GM18505 (cell line): Measurements from ENCODE around the gene KRTAP5-4.

Experiments used
- ATAC-seq: cut with Tn5 transposase; IDR thresholded peaks from one replicate; pipeline ENCODE4 v1.9.1; 2021; ENCODE audit not compliant: unreplicated experiment
- POLR2A ChIP-seq: IDR thresholded peaks from 4 replicates; pipeline ENCODE4 v1.6.1; 2011; ENCODE audit warnings: borderline replicate concordance; ENCODE audit not compliant: insufficient read depth, insufficient read length; ENCODE audit errors: extremely low read depth

Gene KRTAP5-4

DNA sequence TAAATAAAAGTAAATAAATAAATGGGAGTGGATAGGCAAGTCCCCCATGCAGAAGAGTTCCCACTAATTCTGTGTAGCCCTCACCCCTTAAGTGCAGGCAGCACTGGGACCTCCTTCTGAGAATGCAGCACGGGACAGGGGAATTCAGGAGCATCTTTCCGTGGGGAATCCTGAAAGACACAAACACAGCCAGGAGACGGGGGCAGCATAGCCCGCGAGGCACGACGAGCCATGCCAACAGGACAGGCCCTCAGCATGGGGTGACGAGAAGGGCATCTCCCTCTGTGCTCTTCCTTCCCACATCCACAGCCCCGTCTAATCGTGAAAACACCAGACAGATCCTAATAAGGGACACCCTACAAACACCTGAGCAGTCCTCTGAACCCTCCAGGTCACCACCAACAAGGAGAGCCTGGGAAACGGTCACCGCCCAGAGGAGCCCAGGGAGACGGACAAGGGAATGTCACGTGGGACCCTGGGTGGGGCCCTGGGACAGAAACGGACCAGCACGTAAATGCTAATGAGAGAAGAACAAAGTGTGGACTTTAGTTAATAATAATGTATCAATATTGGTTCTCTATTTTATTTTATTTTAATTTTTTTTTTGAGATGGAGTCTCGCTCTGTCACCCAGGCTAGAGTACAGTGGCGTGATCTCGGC lies 14.5 kb upstream of the KRTAP5-4 start:
- TF ChIP-seq POLR2A, result no peak
- no peak for ATAC-seq

DNA sequence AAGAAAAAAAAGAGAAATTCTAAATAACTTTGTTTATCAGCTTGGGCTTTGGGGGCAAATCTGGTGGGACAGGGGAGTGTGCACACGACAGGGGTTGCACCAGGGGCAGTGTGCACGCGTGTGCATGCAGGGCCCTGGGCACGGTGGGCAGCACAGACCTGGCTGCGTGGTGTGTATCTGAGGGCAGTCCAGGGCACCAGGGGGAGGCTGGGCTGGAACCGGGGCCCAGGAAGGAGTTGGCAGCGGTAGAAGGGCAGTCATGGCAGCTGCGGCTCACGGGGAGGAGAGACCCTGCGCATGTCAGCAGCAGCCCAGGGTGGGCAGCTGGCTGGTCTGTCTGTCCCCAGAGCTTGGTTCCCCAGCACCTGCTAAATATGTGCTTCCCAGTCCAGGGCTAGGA lies 11.9 kb upstream of the KRTAP5-4 start:
- TF ChIP-seq POLR2A, result no peak
- no peak for ATAC-seq

- no peak for TF ChIP-seq POLR2A
Observed at GRCh38 chr11:1632053-1632714, 10.2 kb upstream of the KRTAP5-4 start.

DNA sequence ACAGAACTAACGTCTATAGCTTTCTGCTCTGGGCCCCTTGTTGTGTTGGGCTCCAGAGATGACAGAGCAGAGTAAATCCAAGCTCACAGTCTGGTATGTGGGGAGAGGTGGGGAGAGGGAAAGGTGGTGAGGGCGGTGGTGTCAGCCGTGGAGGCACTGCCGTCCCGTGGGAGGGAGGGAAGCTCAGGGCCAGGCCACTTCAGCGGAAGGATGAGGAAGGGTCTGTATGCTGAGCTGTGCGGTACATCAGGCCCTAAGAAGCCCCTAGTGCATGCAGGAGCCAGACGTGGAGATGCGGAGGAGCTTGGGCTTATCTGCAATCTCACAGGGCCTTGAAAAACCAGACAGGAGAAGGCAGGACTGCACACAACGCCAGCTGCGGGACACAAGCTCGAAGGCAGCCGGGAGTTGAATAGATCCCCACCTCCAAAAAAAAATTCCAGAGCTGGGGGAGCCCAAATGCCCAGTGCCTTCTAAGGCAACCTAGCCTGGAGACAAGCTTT lies 9.2 kb upstream of the KRTAP5-4 start:
- no peak for ATAC-seq
- no peak for TF ChIP-seq POLR2A

More at GRCh38 chr11:1632053-1632714, 10.2 kb upstream of the KRTAP5-4 start:
- ATAC-seq, result no peak

GRCh38 chr11:1630271-1630670 lies 8.3 kb upstream of the KRTAP5-4 start:
- TF ChIP-seq POLR2A, result no peak
- ATAC-seq, result no peak

DNA sequence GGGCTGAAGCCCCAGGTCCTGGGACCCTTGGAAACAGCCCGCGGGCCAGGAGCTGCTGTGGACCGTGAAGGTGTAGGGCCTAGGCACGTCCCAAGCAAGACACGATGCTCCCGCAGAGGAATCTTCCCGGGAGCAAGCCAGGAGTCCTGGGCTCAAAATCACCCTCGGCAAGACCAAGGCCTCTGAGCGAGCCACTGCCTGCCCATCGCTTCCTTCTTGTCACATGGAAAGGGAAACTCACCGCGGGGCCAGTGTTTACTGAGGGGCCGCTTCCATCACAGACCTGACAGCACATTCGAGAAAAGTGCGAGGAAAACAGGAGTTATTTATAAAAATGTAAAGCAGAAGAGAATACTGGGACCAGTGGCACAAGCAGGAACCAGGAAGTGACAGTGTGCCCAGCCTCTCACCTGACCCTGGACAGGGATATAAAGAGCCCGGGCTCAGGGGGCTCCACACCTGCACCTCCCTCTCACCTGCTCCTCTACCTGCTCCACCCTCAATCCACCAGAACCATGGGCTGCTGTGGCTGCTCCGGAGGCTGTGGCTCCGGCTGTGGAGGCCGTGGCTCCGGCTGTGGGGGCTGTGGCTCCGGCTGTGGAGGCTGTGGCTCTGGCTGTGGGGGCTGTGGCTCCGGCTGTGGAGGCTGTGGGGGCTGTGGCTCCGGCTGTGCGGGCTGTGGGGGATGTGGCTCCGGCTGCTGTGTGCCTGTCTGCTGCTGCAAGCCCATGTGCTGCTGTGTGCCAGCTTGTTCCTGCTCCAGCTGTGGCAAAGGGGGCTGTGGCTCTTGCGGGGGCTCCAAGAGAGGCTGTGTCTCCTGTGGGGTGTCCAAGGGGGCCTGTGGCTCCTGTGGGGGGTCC lies 7.6 kb upstream of the KRTAP5-4 start, which contains the start of gene KRTAP5-5:
Gene KRTAP5-5 (plus strand): TSS at position 450 of the 860 bp plus-strand sequence. CDS start 66 bp downstream, at position 516.
- no peak for TF ChIP-seq POLR2A
- ATAC-seq, result no peak

DNA sequence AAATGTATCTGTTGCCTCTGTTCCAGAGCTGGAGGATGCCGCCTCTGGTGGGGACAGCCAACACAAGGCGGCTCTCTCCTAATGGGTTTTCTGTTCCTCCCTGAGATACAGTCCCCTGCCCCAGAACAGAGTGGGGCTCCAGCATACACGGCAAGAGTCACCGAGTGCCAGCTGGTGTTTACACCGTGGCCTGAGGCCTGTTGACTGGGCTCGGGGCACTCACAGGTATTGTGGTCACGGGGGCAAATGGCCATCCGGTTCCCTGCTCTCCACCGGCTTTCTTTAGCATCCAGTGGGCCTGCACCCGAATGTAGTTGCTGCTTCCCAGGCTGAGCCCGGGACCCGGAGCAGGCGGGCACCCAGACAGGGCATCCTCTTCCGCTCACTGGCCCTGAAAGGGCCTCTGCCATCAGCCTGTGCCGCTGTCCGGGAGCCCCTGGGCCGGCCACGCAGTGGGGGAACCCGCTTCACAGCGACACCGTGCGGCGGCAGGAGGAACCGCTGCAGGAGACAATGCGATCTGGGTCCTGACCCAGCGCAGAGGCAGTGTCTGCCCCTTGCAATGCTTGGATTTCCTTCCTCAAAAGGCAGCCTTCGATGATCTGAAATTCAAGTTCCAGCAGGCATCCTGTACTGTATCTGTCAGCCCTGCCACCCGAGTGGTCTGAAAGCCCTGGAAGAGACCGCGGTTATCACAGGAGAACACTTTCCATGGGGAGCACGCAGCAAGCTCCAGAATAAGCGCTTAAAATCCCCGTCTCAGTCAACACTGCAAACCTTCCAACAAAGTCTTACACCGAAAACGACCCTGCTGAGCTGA lies 6.8 kb upstream of the KRTAP5-4 start:
- ATAC-seq, result no peak
- TF ChIP-seq POLR2A, result no peak

DNA sequence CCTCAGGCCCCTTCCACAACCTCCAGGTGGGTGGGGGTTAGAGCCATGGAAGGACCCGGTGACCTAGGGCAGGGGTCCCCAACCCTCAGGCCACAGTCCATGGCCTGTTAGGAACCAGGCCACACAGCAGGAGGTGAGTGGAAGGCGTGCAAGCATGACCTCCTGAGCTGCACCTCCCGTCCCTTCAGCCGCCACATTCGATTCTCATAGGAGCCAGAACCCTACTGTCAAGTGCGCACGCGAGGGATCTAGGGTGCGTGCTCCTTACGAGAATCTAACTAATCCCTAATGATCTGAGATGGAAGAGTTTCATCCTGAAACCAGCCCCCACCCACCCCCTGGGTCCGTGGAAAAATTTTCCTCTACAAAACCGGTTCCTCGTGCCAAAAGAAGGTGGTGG lies 3.6 kb upstream of the KRTAP5-4 start:
- TF ChIP-seq POLR2A, result no peak
- ATAC-seq, result no peak

DNA sequence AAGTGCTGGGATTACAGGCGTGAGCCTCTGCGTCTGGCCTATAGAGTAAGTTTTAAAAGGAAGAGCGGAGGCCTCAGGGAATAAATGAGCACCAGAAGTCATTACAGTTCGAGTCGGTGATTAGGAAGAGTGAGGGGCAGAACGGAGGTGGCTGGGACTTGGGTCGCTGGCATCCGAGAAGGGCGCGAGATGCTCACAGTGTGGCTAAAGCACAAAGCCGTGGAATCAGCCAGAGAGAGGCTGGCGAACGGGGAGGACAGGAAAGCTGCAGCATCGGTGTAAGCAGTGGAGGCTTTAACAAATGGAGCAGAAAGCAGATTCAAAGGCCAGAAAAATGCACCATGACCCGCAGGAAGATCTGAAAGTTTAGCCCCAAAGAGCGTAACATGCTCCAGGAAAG lies 2.7 kb upstream of the KRTAP5-4 start:
- no peak for TF ChIP-seq POLR2A

GRCh38 chr11:1623716-1624115 lies 1.8 kb upstream of the KRTAP5-4 start:
- no peak for TF ChIP-seq POLR2A
- no peak for ATAC-seq

More for the DNA sequence above, 2.7 kb upstream of the KRTAP5-4 start:
- no peak for ATAC-seq

DNA sequence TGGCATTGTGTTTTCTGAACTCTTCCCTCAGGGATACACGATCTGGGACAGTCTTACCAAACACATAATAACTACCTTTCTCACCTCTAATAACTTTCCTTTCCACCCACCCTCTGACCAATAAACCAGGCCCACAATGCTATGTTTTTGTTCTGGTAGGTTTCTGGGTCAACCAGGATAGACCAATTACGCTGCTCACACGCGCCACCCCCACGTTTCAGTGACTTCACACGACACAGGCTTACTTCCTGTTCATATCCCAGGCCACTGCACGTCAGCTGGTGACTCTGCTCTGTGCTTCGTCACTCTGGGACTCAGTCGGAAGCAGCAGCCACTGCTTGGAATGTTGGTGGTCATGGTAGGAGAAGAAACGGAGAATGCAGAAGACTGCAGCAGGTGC lies 2.5 kb downstream of the KRTAP5-4 start:
- ATAC-seq, result no peak
- TF ChIP-seq POLR2A, result no peak

- TF ChIP-seq POLR2A, result no peak
- no peak for ATAC-seq
Observed at GRCh38 chr11:1618231-1618630, 3.7 kb downstream of the KRTAP5-4 start.
